ENCODE measurements around the gene PAPPA2. TPM values are rescaled to one million over a fixed set of nuclear protein-coding genes. Genes with fewer than 3 reads are reported as not detected.

PAPPA2 gene
- total and polyA plus RNA-seq, 10 of the 15 experiments (the other 5 are each of a cell fraction or from before 2014, with no cell fraction given) = under 0.01 to 0.06 (median 0.03) TPM; not detected in 7

DNA sequence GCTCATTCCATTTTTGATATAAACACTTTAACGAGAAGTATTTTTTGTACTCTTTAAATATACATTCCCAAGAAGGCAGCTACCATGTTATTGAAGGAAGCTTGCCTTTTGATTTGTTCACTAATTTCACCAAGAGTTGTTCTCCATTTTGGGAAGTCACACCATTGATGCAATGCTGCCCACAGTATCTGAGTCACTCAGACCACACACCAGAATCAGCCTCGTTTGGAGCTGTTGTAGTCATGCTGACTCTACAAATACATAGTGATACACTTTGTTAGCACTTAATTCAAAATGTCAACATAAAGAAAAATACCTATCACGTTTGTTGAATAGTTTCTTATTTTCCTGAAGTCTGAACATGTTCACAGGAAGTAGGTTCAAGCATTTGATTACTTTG lies 78.7 kb downstream of the PAPPA2 start (continued):
- TF ChIP-seq, protein P1, sequence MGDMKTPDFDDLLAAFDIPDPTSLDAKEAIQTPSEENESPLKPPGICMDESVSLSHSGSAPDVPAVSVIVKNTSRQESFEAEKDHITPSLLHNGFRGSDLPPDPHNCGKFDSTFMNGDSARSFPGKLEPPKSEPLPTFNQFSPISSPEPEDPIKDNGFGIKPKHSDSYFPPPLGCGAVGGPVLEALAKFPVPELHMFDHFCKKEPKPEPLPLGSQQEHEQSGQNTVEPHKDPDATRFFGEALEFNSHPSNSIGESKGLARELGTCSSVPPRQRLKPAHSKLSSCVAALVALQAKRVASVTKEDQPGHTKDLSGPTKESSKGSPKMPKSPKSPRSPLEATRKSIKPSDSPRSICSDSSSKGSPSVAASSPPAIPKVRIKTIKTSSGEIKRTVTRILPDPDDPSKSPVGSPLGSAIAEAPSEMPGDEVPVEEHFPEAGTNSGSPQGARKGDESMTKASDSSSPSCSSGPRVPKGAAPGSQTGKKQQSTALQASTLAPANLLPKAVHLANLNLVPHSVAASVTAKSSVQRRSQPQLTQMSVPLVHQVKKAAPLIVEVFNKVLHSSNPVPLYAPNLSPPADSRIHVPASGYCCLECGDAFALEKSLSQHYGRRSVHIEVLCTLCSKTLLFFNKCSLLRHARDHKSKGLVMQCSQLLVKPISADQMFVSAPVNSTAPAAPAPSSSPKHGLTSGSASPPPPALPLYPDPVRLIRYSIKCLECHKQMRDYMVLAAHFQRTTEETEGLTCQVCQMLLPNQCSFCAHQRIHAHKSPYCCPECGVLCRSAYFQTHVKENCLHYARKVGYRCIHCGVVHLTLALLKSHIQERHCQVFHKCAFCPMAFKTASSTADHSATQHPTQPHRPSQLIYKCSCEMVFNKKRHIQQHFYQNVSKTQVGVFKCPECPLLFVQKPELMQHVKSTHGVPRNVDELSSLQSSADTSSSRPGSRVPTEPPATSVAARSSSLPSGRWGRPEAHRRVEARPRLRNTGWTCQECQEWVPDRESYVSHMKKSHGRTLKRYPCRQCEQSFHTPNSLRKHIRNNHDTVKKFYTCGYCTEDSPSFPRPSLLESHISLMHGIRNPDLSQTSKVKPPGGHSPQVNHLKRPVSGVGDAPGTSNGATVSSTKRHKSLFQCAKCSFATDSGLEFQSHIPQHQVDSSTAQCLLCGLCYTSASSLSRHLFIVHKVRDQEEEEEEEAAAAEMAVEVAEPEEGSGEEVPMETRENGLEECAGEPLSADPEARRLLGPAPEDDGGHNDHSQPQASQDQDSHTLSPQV (IDR thresholded peaks at IDR 0.05) = no peak
- TF ChIP-seq ZNF384 (IDR thresholded peaks at IDR 0.05; ENCODE audit: borderline replicate concordance, low read depth, low read length) = no peak

DNA sequence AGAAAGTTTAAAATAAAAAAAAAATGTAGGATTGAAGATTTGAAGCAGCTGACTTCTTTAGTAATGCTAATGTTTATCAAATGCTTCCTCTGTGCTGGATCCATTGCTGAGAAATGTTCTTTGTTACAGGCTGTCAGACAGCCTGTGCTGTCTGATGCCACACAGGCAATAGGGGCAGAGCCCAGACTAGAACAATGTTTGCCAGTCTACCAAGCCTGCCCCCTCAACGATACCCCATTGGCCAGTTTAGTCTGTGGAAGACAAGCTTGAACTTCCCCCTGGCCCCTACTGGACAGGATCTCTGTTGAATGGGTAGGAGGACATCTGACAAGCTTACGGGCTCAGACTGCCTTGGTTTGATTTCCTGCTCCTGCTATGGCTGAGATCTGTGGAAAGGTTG lies 79.4 kb downstream of the PAPPA2 start:
- H3K27ac ChIP-seq (ENCODE audit: control insufficient read depth, insufficient read depth) = no peak overlapping the region
- H2AFZ ChIP-seq (ENCODE audit: control insufficient read depth, low read depth, low read length) = no peak overlapping the region
- no peak for ATAC-seq
- no peak overlapping the region for H3K9ac ChIP-seq (ENCODE audit: control insufficient read depth, insufficient read depth, low read length)
- ChIA-PET RAD21 (ENCODE audit: unreplicated experiment) (no interaction called here), POLR2A (no interaction called here), SMC1A (ENCODE audit: uncharacterized antibody, unreplicated experiment) (no interaction called here), CTCF (no interaction called here)
- no peak overlapping the region for H3K4me3 ChIP-seq
- TF ChIP-seq POLR2A (IDR thresholded peaks at IDR 0.05; ENCODE audit: low read depth, low read length) (no peak), SUZ12 (IDR thresholded peaks at IDR 0.05; ENCODE audit: unreplicated experiment) (no peak), RUNX3 (IDR thresholded peaks at IDR 0.05; ENCODE audit: low read length) (no peak), IKZF2 (IDR thresholded peaks at IDR 0.05) (no peak), POU2F2 (IDR thresholded peaks at IDR 0.05; ENCODE audit: borderline replicate concordance, low read depth, low read length) (no peak), POLR2AphosphoS2 (IDR thresholded peaks at IDR 0.05; ENCODE audit: low read depth, low read length) (no peak)
- H3K36me3 ChIP-seq (ENCODE audit: control insufficient read depth in 2 of 2, insufficient read depth in 2 of 2, low read length in 1 of 2) = no peaks in the 10 kb centered on the region
- intact Hi-C loops (cut with micrococcal nuclease; ENCODE audit: unreplicated experiment) (no loop called here), in situ Hi-C loops (cut with MboI) (no loop called here)
- DNase-seq (ENCODE audit: low read depth, low spot score) = no peak
- no peak overlapping the region for H3K4me2 ChIP-seq (ENCODE audit: control insufficient read depth, insufficient read depth)
- H4K20me1 ChIP-seq (ENCODE audit: control insufficient read depth, insufficient read depth) = no peaks in the 10 kb centered on the region
- no peaks in the 10 kb centered on the region for H3K79me2 ChIP-seq (ENCODE audit: control insufficient read depth, insufficient read depth, low read length)
- no peaks in the 10 kb centered on the region for H3K4me1 ChIP-seq (ENCODE audit: control insufficient read depth, insufficient read depth, low read length)
- 7% methylated on average over 2 of the region's 2 CpGs for WGBS (ENCODE audit: insufficient coverage, insufficient replicate concordance, low lambda C conversion rate, missing lambda C conversion rate)
- no peaks in the 10 kb centered on the region for H3K9me3 ChIP-seq (replicated peaks; ENCODE audit: control insufficient read depth, insufficient read depth, low read length)
- no peaks in the 10 kb centered on the region for H3K27me3 ChIP-seq (replicated peaks in 1 of 2; ENCODE audit: control insufficient read depth in 2 of 2, insufficient read depth in 2 of 2, low read length in 1 of 2)
- BruUV-seq (replicated peaks) = no TSS peak
- FAIRE-seq = no peak
